ENCODE measurements around the gene RTCA.

GRCh38 chr1:100299521-100300222, 33.7 kb downstream of the RTCA start:
- TF ChIP-seq CTCF (IDR thresholded peaks at IDR 0.05) (no peak), EZH2 (IDR thresholded peaks at IDR 0.05) (no peak), EZH2phosphoT487 (IDR thresholded peaks at IDR 0.05) (no peak)

All from neural progenitor cell (in vitro differentiated cells).